Measurements from ENCODE around the gene PLXNA1. TPM values are rescaled to one million over a fixed set of nuclear protein-coding genes. Genes with fewer than 3 reads are reported as not detected.

Gene PLXNA1
- total RNA-seq, 4 donors from 2014 or later = 13.2 to 23.9 (median 18.7) TPM

DNA sequence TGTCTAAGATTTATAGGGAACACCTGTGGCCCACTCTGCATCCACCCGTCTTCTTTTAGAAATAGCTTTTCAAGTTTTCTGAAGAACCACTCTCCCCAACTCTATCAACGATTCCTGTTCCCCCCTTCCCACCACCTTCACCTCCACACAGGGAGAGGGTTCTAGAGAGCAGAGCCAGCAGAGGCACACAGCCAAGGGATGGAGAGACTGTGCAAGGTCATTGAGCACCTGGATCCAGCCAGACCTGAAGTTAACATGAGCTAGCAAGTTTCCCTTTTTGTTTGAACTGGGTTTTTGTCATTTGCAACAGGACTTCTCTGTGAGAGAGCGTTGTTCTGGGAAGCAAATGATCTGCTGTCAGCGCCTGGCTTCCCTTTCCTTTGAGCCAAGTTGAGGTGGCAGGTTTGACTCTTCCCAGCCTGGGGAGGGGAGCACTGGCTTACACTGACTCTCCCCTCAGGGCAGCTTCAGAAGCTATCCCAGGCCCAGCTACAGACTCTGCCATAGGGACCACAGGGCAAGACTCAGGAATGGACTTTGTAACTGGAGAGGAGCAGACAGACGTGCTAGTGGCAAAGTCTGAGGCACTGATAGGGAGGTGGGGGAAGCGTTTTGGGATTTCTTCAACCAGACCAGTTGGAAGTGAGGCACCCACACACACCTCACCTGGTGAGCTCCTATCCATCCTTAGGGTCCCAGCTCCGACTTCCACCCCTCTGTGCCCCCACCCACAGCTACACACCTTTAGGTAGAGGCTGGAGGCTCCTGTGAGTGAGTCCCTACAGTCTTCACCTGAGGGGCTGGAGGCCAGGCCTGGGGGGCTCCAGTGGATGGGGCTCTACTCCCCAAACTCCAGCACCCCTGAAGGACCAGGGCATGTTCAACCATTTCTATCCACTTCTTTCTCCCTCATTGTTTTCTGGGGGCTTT is 19.4 kb upstream of the PLXNA1 start:
- TF ChIP-seq, protein P1, sequence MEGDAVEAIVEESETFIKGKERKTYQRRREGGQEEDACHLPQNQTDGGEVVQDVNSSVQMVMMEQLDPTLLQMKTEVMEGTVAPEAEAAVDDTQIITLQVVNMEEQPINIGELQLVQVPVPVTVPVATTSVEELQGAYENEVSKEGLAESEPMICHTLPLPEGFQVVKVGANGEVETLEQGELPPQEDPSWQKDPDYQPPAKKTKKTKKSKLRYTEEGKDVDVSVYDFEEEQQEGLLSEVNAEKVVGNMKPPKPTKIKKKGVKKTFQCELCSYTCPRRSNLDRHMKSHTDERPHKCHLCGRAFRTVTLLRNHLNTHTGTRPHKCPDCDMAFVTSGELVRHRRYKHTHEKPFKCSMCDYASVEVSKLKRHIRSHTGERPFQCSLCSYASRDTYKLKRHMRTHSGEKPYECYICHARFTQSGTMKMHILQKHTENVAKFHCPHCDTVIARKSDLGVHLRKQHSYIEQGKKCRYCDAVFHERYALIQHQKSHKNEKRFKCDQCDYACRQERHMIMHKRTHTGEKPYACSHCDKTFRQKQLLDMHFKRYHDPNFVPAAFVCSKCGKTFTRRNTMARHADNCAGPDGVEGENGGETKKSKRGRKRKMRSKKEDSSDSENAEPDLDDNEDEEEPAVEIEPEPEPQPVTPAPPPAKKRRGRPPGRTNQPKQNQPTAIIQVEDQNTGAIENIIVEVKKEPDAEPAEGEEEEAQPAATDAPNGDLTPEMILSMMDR (IDR thresholded peaks at IDR 0.05; ENCODE audit: low read depth) = no peak

- TF ChIP-seq, protein P1 (IDR thresholded peaks at IDR 0.05; ENCODE audit: low read depth) = no peak
Observed at GRCh38 chr3:126964261-126964660, 18.7 kb upstream of the PLXNA1 start.

DNA sequence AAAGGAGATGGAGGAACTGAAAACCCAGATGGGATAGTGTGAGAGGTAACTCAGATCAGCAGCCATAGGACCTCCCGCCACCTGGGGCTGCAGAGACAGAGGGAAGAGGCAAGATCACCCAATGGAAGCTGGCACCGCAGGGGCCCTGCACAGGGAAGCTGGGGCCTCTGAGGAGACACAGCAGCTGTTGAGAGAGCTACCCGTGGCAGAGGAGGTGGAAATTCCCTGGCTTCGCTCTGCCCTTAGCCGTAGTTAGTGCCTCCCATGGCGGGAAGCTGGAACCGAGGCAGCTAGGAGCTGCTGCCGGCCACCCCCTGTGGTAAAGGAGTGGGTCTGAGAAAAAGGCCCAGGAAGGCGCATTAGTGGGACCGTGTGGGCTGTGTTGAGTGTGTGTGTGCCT is 18.0 kb upstream of the PLXNA1 start:
- TF ChIP-seq, protein P1 (IDR thresholded peaks at IDR 0.05; ENCODE audit: low read depth) = no peak

- TF ChIP-seq, protein P1 (IDR thresholded peaks at IDR 0.05; ENCODE audit: low read depth) = no peak
Observed at GRCh38 chr3:126965526-126966080, 17.3 kb upstream of the PLXNA1 start.

- TF ChIP-seq, protein P1 (IDR thresholded peaks at IDR 0.05; ENCODE audit: low read depth) = no peak
Observed at GRCh38 chr3:126967386-126967785, 15.5 kb upstream of the PLXNA1 start.

GRCh38 chr3:126968391-126969390 is 14.2 kb upstream of the PLXNA1 start:
- TF ChIP-seq, protein P1 (IDR thresholded peaks at IDR 0.05; ENCODE audit: low read depth) = no peak
